NCI-H146 (cell line): ENCODE measurements around the gene KRT71.

Source experiments
- DNase-seq: peaks from one replicate; lab custom pipeline; 2025; lab: John Stamatoyannopoulos, UW

Gene KRT71

DNA sequence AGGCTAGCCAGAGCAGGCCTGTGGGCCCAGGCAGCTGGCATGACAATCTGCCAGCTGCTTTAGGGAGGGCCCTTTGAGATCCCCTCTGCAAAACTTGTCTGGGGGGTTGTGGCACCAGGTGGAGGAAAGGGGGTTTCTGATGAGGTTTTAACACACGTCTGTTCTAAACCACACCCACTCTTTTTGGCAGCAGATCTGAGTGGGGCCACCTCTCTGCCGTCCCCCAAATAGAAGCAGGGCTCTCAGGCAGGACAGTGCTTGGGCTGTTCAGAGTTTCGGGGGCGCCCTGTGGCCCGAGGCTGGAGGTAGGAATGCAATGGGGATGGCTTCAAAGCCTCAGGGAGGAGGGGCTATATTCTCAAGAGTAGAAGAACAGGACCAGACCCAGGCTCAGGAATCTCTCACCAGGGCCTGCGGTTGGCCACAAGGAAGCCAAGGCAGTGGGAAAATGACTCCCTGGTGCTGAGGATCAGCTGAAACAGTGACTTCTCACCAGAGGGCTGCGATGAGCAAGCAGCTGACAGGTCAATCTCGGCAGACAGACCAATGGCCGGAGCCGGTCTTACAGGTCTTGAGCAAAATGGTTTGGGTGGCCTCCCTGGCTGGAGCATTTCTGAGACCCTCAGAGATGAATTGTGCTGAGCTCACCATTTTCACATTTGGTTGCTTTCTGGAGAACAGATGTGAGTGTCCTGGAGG is 31.2 kb downstream of the KRT71 start:
- DNase-seq, result no peak

DNA sequence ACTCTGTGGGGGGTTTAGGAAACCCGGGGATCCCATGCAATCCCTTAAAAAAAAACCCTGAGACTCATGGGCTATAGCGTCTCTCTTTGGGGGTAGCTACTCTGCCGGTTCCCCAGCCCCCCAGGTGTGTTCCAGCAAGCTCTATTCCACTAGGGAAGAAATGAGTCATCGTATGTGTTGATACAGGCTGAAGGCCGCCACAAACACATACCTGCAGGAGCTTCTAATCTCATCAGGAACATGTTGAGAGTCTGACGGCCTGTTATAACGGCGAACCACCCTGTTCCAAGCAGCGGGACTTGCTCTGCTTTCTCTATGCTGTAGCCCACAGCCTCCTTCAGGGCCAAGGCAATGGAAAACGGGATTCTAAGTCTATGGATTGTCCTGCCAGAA is 31.8 kb downstream of the KRT71 start:
- DNase-seq, result no peak

DNA sequence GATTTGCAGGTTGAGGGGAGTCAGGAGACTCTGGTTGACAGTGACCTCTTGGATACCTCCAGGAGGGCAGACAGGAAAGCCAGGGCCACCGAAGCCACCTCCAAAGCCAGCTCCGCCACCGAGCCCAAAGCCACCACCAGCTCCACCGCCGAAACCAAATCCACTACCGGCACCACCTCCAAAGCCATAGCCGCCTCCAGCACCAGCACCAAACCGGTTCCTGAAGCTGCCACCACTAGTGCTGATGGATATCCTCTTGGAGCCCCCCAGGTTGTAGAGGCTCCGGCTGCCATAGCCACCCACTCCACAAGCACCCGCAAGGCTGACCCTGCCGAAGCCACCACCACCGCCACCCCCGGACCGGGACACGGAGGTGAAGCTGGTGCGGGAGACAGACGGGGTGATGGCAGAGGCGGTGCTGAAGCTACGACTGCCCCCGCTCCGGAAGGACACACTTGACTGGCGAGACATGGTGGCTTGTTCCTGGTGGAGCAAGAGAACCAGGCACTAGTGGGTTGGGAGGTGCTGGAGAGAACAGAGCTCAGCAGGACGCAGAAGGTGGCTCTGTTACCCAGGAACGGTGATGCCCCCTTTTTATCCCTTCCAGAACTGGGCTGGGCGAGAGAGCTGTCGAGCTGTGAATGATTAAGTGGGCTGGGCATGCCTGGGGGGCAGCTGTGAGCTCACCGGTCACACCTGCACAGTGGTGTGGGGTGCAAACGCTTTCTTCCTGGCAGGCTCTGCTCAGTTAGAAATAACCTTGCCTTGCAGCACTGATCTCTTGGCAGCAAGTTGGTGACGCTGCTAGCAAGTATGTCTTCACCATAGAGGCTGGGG is 32.9 kb downstream of the KRT71 start, which contains the start of gene KRT5:
TSS of gene KRT5 (minus strand) at position 569 of the 837 bp plus-strand sequence. CDS start at position 471, 98 bp downstream.
- DNase-seq, result no peak

DNA sequence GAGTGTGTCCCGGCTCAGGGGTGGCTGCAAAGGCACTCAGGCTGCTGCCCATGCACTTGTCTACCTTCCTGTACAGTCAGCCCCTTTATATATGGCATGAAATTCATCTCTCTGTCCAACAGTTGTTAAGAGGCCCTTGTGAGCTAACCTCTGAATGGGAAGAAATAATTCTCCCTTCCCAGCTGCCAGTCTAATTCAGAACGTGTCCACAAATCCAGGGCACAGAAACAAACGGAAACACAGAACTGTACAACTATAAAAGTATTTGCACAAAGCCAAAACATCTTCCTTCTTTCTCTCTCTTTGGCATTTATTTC is 33.6 kb downstream of the KRT71 start:
- no peak for DNase-seq

DNA sequence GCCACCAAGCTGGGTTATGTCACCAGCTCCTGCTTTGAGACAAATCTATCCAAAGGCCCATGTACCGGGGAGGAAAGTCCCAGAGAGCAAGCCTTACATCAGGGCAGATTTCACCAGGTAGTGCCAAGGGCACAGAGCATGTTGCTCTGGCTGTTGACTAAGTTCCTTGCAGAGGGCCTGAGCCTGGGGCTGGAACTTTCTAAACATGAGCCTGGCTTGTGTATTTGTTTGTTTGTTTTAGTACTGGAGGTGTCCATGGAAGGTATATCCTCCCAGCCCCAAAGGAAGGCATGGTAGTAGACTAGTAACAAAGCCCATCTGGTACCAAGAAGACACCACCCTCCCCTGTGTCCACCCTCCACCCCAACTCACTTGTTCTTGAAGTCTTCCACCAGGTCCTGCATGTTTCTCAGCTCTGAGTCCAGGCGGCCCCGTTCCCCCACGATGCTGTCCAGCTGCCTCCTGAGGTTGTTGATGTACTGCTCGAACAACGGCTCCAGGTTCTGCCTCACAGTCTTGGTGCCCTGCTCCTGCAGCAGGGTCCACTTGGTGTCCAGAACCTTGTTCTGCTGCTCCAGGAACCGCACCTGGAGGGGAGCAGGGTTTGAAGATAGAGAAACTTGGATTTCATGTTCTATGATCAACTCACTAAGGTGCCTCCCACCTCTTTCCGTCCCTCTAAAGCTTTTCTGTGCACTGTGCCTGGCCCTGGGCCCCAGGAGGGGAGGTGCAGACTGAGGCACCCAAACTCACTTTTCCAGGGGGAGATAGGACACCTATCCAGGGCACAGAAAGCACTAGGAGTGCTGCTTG is 34.2 kb downstream of the KRT71 start:
- no peak for DNase-seq

DNA sequence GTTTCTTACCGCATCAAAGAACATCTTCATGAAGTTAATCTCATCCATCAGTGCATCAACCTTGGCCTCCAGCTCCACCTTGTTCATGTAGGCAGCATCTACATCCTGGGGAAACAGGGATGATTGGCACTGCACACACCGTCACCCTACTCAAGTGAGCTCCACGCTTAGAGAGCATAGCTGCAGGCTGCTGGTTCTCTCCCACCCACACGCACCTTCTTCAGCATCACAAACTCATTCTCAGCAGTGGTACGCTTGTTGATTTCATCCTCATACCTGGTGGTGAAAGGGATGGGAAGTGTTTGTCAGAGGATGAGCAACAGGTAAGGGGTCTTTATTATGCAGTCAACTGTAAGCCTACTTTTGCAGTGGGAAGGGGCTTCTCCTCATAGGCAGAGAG is 35.1 kb downstream of the KRT71 start:
- DNase-seq, result no peak

DNA sequence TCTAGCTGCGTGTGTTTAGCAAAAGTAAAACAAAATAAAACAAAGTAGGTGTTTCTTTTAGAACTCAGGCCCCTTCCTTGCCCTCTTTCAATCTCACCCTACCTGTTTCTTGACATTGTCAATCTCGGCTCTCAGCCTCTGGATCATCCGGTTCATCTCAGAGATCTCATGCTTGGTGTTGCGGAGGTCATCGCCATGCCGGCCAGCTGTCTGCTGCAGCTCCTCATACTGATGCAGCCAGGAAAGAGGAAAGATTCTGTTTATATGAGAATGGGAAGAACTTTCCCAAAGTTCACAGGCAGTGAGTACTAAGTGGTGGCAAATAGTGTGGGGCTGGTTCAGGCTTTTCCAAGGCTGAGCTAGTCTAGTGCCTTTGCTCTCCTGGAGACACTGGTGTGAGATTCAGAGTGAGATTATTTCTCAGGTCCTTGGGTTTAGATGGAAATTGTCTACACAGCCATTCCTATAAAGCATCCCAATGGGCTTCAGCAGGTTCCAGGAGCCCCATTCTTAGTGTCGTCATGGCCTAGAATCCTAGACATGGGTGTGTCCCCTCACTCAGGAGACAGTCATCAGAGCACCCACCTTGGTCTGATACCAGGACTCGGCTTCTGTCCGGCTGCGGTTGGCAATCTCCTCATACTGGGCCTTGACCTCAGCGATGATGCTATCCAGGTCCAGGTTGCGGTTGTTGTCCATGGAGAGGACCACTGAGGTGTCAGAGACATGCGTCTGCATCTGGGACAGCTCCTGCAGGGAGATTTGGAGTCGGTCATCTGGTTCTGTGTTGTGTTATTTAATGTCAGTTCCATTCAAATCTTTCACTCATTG is 35.7 kb downstream of the KRT71 start:
- DNase-seq, result no peak

DNA sequence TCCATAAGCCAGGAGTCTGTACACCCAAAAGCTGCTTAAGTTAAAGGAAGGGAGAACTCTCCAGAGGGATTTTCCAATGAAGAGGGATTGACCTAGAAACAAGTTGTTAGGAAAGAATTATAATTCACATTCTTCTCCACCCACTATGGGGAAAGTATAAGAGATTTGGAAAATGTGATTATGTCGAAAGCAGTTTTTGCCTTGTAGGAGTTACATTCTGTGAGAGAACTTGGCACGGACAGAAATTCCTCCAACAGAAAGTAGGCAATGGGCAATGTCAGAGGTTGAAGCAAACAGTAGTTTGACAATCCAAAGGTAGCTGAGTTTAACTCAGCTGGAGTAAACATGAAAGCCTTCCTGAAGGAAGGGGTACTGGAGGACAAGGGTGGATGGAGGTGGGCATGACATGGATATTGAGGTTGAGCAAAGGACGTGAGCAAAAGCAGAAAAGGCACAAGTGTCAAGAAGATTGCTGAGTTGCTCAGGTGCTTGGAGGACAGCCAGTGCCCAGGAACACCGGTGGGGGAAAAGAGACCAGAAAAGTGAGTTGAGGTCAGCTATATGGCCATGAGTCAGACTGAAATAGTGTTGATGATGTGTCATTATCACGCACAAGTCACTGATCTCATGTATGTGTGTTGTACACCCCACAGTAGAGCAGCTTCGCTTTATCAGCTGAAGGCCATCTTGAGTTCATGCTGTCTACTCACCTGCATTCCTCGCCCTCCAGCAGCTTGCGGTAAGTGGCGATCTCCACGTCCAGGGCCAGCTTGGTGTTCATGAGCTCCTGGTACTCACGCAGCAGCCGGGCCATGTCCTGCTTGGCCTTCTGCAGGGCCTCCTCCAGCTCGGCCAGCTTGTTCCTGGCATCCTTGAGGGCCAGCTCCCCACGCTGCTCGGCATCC is 36.8 kb downstream of the KRT71 start:
- DNase-seq, result no peak

DNA sequence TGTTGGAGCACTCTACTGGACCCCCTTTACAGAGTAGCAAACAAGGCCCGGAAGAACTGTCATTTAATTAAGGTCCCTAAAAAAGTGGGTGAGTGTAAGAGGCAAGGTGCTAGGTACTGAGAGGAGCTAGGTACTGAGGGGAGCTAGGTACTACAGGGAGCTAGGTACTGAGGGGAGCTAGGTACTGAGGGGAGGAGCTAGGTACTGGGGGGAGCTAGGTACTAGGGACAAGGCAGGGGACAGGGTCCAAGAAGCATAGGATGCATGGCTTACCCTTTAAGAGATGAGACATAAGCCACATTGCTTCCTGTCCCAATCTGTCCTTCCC is 37.7 kb downstream of the KRT71 start:
- DNase-seq, result no peak

DNA sequence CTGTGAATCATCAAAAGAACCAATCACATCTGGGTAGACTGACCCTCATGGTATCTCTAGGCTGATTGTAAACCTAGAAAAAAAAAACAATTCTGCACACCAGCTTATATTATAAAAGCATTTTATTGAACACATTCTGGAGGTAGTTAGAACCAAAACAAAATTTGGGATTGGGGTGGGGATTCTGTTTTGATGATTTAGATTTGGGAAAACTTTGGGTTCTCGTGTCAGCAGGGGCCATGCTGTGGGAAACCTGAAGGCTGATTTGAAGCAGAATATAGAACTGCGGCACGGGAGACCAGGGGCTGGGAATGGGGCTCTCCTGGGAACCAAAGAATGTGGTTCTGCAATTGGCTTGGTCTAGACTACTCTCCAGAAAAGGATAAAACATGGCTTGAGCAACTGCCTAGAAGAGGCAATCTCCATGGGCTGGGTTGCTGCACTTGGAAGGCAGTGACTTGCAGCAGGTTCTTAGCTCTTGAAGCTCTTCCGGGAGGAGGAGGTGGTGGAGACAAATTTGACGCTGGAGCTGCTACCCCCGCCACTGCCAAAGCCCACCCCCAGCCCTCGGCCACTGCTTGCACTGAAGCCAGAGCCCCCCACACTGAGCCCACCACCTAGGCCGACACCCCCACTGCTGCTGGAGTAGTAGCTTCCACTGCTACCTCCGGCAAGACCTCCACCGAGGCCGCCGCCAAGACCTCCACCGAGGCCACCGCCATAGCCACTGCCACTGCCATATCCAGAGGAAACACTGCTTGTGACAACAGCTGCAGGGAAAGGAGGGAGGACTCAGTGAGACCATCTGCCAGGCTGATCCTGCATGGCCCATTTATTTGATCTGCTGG is 38.2 kb downstream of the KRT71 start:
- no peak for DNase-seq

DNA sequence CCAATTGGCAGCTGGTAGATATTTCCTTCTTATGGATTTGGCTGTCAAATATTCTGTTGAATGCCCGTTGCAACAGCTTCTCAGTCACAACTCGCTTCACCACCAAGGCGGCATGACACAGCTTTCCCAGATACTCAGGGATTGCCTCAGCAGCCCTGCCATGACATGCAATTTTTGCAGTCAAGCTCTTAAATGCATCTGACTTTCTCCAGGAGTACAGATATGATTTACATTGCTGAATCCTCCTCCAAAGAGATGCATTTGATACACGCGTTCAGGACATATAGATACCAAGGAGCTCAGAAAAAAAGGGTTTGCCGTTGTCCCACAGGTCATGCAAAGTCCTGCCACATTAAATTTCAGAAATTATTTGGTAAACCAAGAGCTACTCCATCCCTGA is 39.2 kb downstream of the KRT71 start:
- no peak for DNase-seq

DNA sequence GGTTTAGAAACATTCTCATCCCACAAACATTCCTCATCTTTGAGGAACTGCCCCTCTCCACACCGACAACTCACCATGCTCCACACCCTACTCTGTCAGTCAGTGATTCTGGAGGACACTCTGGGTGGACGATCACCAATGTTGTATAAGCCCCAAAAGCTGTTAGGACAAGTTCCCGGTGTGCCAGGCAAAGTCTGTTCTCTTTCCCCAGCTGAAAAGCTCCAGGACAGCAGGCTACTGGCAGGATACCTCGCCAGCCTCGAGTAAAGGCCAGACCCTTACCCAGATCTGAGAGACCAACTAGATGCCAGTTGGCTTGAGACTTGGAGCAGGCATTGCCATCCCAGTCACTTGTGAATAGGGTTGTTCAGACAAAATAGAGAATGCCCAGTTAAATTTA is 44.7 kb downstream of the KRT71 start:
- DNase-seq, result no peak

DNA sequence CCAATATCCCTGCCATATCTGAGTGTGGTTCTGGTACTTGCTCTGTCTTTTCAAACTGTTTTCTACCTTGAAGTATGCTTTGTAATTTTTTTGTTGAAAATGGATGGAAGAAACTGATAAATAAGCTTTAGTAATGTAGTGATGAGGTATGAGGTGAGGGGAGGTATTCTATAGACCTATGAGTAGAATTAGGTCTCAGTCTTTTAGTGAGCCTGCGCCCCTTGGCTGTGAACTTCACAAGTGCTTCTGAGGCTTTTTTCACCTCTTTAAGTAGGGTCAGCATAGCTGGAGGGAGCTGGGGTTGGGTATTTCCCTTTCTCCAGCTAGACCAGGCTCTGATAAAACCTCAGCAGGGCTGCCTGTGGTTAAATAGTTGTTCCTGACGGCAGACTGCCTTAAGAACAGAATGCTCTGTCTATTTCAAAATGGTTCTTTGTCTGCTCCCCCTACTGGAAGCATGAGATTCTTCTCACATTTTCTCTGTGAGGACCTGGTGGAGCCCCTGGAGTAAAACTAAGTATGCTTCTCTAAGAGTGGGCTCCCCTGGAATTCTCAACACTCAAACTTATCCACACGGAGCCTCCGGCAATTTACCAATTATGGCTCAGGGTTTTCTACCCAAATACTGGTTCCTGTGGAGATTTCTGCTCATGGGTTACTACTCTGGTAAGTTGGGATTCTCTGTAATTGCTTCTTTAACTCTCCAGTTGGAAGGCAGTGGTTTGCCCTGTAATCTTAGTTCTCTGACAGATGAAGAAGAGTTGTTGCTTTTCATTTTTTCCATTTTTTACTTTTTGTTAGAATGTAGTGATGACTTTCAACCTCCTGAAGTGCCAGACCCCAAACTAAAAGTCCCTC is 45.9 kb downstream of the KRT71 start:
- peak; percentile 59 for DNase-seq

DNA sequence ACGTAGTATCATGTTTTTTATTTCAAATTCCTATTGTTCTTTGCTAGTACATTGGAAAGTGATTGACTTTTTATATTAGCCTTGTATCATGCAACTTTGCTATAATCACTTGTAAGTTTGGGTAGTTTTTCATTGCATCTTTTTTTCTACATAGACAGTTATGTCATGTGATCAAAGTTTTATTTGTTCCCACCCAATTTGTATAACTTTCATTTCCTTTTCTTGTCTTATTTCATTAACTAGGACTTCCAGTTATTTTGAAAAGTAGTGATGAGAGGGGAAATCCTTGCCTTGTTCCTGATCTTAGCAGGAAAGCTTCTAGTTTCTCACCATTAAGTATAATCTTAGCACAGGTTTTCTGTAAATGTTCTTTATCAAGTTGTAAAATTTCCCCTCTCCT is 50.1 kb downstream of the KRT71 start:
- no peak for DNase-seq

DNA sequence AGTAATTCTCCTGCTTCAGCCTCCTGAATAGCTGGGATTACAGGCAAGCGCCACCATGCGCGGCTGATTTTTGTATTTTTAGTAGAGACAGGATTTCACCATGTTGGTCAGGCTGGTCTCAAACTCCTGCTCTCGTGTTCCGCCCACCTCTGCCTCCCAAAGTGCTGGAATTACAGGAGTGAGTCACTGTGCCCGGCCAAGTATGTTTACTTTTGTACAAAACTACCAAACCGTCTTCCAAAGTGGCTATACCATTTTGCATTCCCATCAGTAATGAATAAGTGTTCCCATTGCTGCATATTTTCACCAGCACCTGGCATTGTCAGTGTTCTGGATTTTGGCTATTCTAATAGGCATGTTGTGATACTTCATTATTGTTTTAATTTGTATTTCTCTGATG is 51.5 kb downstream of the KRT71 start:
- DNase-seq, result no peak

DNA sequence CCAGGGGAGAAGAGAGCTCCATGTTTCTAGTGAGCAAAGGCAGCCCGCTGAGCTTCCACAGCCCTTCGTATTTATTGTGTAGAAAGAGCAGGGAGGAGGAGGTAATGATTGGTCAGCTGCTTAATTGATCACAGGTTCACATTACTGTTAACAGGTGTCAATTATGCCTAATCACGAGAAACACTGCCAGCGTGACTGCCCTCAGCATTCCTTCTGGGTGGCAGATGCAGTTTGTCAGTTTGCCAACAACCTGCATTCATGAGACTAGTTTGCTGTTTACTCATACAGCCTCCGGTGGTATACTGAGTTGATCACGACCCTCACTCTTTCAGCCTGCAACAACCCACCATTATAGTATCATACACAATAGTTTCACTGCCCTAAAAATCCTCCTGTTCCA is 52.4 kb downstream of the KRT71 start:
- DNase-seq, result peak; percentile 12

DNA sequence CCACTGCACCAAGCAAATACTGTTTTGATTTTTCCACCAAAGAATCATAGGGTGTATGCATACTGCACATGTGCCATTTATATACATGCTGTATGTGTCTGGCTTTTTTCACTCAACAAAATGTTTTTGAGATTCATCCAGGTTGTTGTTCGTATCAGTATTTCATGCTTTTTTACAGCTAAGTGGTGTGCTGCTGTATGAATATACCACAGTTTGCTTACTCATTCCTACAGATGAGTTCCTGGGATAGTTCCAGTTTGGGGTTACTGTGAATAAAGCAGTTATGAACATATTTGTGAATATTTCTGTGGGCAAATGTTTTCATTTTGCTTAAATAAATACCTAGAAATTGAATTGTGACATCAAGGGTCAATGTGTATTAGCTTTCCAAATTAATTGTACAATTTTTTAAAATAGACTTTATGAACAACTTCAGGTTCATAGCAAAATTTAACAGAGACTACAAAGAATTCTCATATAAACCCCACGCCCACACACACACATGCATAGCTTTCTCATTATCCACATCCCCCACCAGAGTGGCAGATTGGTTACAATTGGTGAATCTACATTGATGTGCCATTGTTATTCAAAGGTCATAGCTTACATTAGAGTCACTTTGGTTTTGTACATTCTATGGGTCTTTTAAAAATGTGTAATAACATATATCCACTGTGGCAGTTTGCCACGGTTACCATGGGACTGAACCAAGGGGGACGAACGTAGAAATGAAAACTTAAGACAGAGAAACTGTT is 53.0 kb downstream of the KRT71 start:
- no peak for DNase-seq

DNA sequence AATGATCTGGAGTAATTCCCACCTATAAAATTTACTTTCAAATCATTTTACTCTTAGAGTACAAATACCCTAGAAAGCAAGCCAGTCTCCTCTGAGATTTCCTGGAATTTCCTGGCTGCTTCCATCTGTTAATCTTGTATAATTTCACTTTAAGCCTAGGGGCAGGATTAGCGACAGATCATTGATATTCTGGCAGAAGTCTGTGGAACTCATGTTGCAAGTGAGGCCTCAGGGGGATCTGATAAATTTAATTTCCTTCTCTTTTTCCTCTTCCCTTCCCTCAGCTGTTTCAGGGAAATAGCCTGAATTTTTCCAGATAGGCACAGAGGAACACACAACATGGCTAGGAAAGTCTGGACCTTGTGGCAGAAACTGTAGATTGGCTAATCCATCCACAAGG is 54.0 kb downstream of the KRT71 start:
- DNase-seq, result no peak
